Measurements from ENCODE around the gene HHATL. TPM values are rescaled to one million over a fixed set of nuclear protein-coding genes. Genes with fewer than 3 reads are reported as not detected.
A peak's percentile ranks its signal among the peaks of the same experiment; 100 is the strongest.
"Not testable (repeated sequence)": the region's sequence is repeated elsewhere in the genome, so short reads cannot be mapped to it uniquely, and the experiment has no call there.

The HHATL gene
- total RNA-seq, 1 donor from 2014 or later = 3.9 TPM

DNA sequence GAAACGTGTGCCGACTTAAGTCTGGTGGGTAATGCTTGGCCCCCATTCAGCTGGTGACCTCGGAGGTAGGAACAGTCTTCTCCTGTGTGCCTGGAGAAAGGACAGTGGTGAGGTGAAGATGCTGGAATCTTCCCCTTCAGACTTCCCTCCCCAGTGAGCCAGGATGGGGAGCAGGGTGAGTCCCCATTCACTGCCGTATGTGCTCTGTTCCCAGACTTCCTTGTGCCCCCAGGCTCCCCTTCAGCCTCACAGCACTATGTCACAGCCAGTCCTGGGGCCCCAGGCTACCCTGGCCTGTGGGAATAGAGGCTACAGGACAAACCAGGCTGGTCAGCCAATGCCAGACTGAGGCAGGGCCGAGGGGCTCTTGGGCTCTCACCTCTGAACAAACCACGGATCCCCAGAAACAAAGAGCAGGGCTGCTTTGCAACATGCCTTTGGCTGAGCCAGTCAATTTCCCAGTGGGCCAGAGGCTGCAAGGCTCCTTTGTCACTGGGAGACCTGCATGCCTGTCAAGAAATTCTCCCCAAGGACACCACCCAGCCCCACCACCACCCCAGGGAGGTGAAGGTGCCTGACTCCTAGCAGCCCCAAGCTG, 31.8 kb upstream of the HHATL start:
- DNase-seq = no peak

DNA sequence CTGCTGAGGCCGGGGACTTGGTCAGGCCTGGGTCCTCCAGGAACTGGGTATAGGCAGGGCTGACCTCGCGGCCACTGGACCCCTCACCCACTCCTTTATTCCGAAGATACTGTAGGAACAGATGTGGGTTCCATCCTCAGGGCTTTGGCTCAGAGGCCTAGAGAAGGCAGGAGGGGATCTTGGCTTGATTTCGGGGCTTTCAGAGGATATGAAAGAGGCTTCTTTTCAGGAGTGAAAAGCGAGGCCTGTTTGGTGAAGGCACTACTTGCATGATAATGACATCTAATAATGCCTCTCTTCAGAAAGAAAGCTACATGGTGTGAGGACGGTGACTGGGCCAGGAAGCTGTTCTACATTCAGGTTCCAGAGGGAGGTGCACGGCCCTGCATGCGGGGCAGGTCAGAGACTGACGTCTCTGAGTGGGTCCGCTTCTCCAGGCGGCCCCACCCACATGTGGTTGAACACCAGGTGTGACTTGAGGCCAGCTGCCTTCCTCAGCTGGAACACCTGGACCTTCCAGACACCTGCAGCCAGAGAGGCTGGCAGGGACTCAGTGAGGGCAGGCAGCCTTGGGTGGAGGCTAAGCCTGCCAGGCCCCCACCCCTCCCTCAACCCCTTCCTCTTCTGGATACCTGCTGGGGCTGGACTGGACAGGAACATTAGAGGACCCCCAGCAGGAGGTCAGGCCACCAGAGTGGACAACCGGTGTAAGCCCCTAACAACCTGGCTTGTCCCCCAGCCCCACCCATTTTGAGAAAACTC, 31.1 kb upstream of the HHATL start:
- no peak for DNase-seq

DNA sequence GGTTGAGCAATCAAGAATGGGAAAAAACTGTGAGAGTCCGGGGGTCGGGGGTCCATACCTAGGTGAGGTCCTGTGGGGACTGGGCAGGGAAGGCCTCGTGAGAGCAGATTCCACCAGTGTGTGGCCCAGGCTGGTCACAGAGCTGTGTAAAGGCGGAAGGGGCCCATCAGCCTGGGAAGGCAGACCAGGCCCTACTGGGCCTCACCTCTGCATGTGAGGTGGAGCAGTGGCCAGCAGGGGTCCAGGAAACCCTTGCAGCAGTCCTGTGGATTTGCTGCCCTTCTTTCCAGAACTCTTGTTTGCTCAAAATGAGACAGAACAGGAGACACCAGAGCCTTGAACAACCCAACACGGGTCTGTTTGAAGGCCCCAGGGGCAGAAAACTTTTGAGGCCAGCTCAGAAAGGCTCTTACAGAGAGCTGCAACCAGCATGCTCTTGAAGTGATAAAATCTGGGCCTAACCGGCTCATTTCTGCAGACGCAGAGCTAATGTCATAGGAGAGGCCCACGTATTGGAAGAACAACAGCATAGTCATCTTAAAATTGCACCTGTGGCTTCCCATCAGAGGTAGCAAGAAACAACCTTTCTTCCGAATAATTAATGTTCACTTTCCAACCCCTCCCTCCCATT, 30.3 kb upstream of the HHATL start:
- DNase-seq = no peak

DNA sequence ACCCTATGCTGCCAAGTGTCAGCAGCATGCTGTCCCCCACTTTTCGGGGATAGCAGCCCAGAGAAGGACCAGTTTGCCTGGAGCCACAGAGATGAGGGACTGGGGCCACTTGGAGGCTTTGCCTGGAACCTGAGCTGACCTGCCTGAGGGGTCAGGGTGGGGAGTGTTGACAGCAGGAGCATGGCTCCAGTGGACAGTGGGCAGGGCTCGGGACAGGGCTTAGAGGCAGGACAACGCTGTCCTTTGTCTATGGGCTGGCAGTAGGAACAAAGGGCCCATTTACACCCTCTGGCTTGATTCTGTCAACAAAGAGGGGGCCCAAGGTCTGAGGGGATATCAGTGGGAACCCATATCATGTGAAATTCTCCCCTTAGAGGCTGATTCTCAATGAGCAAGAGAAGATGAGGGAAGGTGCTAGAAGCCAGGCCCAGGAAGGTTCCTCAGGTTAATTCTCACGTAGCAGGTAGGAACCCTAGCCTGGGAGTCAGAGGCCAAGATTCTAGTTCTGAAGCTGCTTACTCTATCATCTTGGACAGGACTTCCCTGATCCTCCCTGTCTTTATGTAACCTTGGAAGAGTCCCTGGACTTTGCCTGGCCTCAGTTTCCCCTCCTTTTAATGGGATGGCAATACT, 29.7 kb upstream of the HHATL start:
- DNase-seq = peak; percentile 9

DNA sequence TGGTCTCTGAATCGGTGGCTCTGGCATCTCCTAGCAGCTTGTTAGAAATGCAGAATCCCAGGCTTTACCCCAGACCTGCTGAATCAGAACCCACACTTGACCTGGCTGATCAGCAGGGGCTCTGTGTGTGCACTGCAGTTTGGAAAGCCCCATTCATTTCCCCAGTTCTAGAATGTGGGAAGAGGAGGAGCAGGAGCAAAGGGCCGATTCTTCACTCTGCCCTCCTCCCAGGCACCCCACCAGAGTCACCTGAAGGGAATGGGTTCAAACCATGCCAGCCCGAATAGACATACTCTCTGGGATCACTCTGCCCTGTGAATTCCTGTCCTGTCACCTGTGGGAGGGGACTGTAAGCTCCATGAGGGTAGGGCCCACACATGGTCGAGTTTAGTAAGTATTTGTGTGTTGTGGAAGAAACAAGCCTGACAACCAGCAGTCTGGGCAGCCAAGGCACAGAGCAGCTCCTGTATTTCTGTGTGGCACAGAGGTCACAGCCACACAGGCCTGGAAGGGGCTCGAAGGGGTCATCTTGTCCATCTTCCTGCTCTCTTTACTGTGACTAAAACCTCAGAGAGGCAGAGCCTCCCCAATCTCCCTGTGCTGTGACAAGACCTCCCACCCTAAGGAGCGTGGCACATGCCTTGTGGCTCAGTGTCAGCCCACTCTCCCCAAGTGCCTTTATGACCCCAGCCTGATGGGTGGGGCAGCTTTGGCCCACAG, 29.0 kb upstream of the HHATL start:
- no peak for DNase-seq

DNA sequence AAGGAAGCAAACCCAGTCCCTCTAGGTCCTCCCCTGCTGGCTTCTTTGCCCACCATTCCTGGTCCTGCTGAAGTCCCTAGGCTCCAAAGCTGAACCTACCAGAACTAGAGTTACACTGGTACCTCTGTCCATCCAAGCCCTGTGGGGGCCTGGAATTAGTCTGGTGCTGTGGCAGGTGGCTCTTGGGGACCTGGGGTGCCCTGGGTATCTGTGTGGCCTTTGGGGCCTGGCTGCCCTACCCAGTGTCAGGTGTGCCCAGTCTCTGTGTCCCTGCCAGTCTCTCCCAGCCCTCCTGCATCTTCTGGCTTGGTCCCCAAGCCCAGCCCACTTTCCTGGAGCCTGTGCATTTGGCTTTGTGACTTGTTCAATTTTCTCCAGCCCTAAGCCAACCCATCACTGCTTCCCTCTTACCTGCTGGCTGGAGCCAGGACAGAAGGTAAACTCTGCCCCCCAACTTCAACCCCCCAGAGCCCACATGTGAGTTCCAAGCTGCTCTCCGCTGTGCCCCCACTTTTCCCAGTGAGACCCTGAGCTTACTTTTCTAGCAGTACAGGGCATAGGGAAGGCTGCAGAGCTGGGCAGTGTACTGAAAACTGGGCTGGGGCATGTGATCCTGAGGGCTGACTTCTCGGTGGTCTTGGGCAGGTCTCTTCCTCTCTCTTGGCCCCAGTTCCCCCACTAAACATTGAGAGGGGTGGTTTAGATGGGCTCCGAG, 28.3 kb upstream of the HHATL start:
- DNase-seq = no peak

DNA sequence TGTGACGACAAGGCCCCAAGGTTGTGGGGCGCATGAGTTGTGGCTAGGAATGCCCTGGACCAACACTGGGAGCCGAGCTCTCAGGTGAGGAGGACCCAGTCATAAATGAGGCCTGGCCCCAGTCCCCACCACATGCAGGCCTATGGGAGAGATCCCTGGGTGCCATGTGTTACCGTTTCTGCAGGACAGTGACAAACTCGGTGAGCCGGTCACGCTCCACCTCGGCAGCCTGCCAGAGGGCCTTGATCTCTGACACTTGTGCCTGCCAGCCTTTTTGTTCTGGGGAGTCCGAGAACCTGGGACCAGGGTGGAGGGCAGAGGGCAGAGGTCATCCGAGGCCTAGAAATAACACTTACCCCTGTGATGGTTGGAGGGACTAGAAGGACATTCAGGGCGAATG, 27.7 kb upstream of the HHATL start:
- no peak for DNase-seq

DNA sequence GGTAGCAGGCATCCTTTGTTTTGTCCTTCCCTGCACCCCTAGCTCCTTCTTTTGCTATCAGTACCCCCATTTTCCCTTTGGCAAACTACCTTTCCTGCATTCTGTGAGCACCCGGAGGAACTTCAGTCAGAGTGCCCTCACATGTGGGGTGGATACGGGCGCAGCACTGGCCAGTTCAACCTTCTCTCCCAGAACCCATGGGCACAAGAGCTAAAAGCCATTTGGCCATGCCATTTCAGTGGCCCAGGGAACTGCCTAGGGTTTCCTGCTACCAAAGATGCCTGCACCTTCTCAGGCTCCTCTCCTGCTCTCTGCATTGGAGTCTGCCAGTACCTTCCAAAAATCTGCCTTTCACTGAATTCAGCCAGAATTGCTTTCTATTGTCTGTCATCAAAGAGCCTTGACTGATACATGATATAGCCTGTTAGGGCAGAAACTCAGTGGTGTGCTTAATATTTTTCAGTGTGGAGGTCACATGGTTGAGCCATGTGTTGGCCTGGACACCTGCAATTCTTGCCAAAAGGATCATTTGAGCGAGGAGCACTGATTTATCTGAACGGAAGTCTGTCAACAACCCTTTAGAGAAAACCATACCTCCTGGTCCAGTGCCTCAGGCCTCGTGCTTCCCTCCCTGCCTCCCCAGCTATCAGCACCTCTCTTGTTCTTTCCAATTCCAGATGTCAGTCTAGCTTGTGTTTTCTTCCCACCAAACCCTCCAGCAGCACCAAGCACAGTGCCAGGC, 27.0 kb upstream of the HHATL start:
- DNase-seq = no peak

DNA sequence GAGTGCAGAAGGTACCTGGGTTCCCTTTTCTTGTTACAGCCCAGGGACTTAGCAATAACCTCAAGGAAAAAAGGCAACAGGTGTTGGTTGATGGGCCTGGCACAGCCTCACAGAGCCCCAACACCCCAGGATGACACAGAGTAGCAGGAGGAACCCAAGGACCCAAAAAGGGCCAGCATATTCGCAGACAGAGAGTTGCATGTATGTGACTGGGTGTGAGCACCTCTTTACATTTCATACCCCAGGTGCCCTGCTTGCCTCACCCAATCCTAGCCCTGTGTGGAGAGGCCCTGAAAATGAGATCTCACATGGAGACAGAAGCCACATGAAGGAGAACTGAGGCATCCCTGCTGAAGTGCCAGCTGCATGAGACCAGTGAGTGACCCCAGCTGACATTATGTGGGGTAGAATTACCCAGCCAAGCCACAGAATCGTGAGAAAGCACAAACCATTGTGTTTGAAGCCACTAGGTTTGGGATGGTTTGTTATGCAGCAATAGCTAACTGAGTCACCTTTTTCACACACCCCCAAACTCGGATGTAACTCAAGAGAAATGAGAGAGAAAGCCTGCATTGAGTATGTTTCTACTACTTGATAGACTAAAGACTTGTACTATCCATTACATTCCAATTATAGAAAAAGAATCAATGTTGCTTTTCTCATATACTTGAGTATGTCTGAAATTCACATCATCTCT, 26.2 kb upstream of the HHATL start:
- no peak for DNase-seq

DNA sequence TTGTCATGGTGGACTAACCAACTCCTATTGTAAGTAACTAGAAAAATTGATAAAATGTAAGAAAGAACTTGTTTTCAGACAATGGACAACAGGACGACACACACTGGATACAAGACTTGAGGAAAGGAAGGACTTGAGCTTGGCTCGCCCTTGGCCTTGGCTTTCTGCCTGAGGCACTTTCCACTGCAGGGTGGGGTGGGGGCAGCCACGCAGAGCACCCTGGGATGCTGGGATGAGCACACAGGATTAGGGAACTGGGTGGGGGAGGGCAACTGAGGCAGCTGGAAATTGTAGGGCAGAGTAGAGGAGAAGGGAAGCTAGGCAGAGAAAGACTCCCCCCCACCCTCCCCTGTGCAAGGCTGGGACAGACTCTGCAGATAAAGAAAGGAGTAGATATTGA, 25.5 kb upstream of the HHATL start:
- DNase-seq = no peak

DNA sequence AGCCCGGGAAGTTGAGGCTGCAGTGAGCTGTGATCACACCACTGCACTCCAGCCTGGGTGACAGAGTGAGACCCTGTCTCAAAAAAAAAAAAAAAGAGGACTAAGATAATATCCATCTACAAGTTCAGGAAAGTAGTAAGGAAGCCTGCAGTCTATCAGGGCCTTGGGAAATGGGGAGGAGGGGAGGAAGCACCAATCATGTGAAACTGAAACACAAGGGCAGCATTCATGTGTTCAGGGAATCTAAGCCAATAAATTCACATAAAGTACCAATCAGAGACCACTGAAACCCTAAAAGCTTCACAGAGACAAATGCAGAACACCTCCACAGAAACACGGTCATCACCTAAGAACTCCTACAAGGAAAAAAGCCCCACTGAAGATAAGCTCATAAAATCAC, 22.9 kb upstream of the HHATL start:
- no peak for DNase-seq

DNA sequence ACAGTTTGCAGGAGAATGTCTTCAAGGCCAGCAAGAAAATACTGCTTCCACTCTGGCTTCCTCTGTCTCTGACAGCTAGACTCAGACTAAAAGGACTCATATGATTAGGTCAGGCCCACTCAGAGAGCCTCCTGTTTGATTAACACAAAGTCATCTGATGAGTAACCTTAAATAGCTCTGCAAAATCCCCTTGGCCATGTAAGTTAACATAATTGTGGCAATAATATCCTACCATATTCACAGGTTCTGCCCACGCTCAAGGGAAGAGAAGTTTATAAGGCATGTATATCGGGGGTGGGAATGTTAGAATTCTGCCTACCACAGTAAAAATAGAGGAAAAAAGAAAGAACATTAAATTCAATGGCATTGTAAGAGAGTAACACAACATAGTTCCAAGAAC, 20.6 kb upstream of the HHATL start:
- no peak for DNase-seq

DNA sequence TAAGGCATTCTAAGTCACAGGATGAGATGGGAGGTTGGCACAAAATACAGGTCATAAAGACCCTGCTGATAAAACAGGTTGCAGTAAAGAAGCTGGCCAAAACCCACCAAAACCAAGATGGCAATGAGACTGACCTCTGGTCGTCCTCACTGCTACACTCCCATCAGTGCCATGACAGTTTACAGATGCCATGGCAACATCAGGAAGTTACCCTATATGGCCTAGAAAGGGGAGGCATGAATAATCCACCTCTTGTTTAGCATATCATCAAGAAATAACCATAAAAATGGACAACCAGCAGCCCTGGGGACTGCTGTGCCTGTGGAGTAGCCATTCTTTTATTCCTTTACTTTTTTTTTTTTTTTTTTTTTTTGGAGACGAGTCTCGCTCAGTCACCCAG, 19.8 kb upstream of the HHATL start:
- DNase-seq = not testable (repeated sequence)

DNA sequence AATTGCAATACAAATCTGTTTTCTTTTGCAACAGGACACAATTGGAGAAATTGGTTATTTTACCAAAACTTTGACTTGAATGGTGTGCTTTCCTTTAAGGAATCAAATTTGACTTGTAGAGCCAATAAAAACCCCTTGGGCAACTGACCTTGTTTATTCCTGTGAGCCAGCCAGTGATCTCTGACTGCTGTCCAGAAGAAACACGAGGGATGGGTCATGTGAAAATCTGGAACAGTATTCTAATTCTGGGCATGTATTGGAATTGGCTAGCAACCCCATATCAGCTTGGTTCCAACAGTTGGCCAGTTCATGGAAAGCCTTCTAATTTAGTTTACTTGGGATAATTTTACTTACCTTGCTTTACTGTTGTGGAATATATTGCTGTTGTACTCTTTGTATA, 19.1 kb upstream of the HHATL start:
- DNase-seq = no peak

DNA sequence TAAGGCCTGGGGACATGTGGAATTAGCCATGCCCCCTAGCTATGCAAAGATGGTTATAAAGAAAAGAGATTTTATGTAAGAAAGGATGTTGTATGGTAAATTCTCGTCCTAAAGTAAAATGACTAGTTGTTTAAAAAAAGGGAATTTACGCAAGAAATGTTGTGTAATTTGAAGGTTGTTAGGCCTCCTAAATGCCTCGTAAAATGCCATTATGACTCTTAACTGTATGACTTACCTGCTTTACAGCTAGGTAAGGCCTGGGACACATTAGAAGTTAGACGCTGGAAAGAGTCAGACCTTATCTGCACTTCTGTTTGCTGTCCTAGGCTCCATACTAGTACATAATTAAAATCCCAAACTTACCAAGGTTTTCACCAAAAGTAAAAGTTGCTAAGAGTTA, 17.5 kb upstream of the HHATL start:
- no peak for DNase-seq

DNA sequence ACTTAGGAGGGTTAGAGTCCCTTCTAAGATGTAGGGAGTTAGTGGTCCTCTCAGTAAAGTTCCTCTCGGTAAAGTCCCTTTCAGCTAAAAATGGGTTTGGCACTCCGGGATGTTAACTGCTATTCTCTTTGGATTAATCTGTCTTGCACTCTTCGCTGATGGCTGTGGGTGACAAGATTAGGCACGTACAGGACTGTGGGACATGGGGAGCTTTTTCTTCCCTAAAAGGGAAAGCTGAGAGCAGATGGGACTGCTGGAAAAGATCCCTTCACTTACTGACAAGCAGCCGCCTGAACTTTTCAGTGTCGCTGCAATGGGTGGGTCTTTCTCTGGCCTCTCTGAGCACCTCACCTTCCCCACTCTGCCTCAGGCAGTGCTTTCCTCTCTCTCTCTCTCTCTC, 16.4 kb upstream of the HHATL start:
- DNase-seq = no peak

DNA sequence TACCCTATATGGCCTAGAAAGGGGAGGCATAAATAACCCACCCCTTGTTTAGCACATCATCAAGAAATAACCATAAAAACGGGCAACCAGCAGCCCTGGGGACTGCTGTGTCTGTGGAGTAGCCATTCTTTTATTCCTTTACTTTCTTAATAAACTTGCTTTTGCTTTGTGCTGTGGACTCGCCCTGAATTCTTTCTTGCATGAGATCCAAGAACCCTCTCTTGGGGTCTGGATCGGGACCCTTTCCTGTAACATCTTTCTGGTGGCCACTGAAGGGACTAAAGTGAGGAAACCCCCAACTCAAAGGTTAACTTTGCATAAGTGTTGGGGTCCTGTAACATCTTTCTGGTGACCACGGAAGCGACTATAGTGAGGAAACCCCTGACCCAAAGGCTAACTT, 15.7 kb upstream of the HHATL start:
- no peak for DNase-seq

DNA sequence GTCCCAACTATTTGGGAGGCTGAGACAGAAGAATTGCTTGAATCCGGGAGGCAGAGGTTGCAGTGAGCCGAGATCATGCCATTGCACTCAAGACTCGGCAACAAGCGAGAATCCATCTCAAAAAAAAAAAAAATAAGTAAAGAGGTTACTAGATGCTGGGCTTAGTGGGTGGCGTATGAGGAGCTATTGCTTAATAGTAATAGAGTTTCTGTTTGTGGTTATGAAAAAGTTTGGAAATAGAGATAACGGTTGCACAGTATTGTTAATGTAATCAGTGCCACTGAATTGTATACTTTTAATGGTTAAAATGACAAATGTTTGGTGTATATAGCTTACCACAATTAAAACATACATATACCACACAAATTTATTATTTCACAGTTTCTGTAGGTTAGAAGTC, 14.7 kb upstream of the HHATL start:
- DNase-seq = no peak

DNA sequence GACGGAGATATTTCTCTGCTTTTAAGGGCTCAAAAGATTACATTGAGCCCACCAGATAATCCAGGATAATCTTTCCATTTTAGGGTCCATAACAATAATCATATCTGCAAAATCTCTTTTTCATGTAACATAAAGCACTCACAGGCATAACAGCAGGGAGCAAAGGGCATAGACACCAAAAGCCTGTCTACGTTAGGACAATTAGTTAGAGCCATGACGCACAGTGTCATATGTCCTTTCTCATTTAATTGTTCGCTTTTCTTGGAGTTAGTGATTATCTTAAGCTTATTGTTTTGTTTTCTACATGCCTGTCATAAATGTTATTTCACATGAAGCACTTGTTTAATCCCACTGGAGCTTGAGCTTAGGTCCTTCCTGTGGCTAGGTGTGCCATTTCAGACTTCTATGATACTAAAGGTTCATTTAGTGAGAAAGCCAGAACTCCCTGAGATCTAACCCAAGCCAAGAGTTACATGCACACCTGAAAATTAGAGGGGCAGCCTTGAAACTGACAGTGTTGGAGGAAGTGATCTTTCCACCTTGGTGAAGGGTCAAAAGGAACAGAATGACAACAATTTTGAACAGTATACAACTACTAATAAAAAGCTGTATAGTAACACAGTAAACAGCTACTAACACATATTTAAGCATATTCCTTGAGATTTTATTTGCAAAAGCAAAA, 11.7 kb upstream of the HHATL start:
- no peak for DNase-seq

DNA sequence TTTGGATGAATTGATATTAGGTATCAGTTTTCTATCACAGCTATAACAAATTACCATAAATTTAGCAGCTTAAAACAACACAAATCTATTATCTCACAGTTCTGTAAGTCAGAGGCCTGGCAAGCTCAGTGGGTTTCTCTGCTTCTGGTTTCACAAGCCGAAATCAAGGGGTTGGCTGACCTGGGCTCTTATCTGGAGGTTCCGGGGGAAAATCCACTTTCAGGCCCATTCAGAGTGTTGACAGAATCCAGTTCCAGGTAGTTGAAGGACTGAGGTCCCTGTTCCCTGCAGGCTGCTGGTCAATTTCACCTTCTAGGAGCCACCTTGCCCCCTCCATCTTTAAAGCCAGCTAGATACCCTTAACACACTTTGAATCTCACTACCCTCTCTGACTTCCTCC, 11.1 kb upstream of the HHATL start:
- no peak for DNase-seq
